GM12891 (cell line): ENCODE measurements around the gene PRKAR1B.

ENCODE experiments used
- PAX5 ChIP-seq: IDR thresholded peaks from 2 replicates; pipeline ENCODE4 v1.6.1; 2011; ENCODE audit warnings: low read length, moderate library complexity, mild to moderate bottlenecking; ENCODE audit not compliant: insufficient read depth, severe bottlenecking
- POLR2A ChIP-seq: IDR thresholded peaks from 2 replicates; pipeline ENCODE4 v1.6.1; 2011; ENCODE audit warnings: low read depth, low read length, control low read depth
- POLR2AphosphoS5 ChIP-seq: IDR thresholded peaks from 2 replicates; pipeline ENCODE4 v1.6.1; 2011; ENCODE audit warnings: low read depth, low read length, control low read depth
- POU2F2 ChIP-seq: IDR thresholded peaks from 2 replicates; pipeline ENCODE4 v1.6.1; 2011; ENCODE audit warnings: low read depth, mild to moderate bottlenecking, control low read depth, low read length, moderate library complexity
- SPI1 ChIP-seq: IDR thresholded peaks from 2 replicates; pipeline ENCODE4 v1.6.1; 2011; ENCODE audit warnings: low read depth, low read length, control low read depth
- TAF1 ChIP-seq: IDR thresholded peaks from 2 replicates; pipeline ENCODE4 v1.6.1; 2011; ENCODE audit warnings: low read depth, low read length, control low read depth

GRCh38 chr7:520503-521161 is 206.4 kb downstream of the PRKAR1B start:
- no peak for TF ChIP-seq POLR2A
- TF ChIP-seq POLR2AphosphoS5 = no peak
- no peak for TF ChIP-seq SPI1
- TF ChIP-seq TAF1 = no peak
- no peak for TF ChIP-seq PAX5
- TF ChIP-seq POU2F2 = no peak
